ENCODE data around the gene VAV2. TPM values are rescaled to one million over a fixed set of nuclear protein-coding genes. Genes with fewer than 3 reads are reported as not detected.

Gene VAV2, protein sequence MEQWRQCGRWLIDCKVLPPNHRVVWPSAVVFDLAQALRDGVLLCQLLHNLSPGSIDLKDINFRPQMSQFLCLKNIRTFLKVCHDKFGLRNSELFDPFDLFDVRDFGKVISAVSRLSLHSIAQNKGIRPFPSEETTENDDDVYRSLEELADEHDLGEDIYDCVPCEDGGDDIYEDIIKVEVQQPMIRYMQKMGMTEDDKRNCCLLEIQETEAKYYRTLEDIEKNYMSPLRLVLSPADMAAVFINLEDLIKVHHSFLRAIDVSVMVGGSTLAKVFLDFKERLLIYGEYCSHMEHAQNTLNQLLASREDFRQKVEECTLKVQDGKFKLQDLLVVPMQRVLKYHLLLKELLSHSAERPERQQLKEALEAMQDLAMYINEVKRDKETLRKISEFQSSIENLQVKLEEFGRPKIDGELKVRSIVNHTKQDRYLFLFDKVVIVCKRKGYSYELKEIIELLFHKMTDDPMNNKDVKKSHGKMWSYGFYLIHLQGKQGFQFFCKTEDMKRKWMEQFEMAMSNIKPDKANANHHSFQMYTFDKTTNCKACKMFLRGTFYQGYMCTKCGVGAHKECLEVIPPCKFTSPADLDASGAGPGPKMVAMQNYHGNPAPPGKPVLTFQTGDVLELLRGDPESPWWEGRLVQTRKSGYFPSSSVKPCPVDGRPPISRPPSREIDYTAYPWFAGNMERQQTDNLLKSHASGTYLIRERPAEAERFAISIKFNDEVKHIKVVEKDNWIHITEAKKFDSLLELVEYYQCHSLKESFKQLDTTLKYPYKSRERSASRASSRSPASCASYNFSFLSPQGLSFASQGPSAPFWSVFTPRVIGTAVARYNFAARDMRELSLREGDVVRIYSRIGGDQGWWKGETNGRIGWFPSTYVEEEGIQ
- 18.5 and 18.7 TPM in 2 replicates for total RNA-seq

DNA sequence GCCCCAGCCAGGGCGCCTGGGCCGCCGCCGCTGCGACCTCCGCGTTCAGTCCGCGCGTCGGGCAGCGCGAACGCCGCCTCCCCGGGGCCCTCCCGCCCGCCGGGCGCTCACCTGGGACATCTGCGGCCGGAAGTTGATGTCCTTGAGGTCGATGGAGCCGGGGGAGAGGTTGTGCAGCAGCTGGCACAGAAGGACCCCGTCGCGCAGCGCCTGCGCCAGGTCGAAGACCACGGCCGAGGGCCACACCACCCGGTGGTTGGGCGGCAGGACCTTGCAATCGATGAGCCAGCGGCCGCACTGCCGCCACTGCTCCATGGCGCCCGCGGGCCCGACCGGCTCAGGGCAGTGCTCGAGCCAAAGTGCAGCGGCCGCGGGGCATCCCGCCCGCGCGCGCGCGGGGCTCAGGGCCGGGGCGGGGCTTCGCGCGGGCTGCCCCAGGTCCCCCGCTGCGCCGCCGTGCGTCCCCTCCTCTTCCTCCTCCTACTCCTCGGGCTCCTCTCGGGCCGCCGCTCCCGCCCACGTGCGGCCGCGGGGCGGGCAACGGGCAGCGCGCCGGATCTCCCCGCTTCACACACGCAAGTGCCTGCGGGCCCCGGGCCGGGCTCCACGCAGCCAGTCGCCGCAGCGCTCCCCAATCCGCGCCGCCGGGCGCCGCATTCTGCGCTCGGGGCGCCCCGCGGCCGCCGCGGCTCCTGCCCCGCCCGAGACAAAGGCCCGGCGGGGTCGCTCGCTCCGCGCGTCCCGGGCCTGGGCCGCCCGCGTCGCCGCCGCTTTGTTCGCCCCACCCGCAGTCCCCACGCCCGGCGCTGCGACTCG lies at the start of gene VAV2:
Gene VAV2, minus strand, starts transcription at position 361 of the 816 bp plus-strand sequence. Its CDS starts 46 bp downstream, at position 315.
- DNase-seq (ENCODE audit: low read depth), result no peak
- TF ChIP-seq, protein P1, sequence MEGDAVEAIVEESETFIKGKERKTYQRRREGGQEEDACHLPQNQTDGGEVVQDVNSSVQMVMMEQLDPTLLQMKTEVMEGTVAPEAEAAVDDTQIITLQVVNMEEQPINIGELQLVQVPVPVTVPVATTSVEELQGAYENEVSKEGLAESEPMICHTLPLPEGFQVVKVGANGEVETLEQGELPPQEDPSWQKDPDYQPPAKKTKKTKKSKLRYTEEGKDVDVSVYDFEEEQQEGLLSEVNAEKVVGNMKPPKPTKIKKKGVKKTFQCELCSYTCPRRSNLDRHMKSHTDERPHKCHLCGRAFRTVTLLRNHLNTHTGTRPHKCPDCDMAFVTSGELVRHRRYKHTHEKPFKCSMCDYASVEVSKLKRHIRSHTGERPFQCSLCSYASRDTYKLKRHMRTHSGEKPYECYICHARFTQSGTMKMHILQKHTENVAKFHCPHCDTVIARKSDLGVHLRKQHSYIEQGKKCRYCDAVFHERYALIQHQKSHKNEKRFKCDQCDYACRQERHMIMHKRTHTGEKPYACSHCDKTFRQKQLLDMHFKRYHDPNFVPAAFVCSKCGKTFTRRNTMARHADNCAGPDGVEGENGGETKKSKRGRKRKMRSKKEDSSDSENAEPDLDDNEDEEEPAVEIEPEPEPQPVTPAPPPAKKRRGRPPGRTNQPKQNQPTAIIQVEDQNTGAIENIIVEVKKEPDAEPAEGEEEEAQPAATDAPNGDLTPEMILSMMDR (conservative IDR thresholded peaks at IDR 0.05; ENCODE audit: low read depth, low read length), result no peak
- H3K4me3 ChIP-seq (ENCODE audit: low read depth, low read length), result peak within 1 kb of the TSS; percentile 88

DNA sequence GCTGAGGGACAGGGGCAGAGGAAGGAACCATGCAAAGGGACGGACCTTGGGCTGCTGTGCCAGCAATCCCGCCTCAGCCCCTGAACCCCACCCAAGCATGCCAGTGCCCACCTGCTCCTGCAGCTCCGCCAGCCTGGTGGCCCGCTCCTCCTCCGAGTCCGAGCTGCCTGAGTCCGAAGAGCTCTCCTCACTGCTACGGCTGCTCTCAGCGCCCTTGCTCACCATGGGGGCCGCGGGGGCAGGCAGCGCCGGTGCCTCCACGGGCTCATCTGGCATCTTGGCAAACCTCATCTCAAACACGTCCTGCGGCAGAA lies 49.5 kb upstream of the VAV2 start:
- TF ChIP-seq, protein P1 (conservative IDR thresholded peaks at IDR 0.05; ENCODE audit: low read depth, low read length), result no peak
- no peak for DNase-seq (ENCODE audit: low read depth)

DNA sequence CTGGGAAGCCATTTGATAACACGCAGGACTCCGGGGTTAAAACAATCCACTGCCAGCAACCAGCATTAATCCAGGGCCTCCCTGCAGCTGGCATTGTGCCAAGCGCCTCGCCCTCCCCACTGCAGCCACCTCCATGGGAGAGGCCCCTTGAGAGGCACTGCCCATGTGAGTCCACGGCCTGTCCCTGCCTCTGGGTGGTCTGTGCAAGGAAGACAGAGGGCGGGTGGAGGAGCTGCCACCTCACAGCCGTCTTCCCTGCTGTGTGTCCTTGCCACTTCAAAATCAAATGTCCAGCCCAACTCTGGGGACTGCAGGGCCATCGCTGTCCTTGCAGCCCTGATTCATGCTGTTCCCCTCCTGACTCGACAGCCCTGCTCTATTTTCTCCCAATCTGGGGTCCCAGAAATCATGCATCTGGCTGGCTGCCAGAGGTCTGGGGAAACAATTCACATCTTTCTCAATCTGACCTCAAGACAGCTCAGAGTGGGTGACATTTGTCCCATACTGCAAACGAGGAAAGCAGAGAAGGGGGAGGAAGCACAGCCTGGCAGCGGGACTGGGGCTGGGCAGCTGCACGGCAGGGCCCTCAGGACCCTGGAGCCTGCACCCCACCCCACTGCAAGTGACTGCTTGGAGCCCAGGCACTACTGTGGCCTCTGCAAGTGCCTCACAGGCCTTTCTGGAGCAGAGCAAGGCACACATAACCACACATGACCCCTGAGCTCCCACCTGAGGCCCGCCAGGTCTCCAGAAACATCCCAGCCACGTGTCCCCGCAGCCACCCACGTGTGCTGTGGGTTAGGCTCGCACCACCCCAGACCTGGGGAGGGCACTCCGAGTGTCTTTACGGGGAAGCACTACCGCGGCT lies 48.9 kb upstream of the VAV2 start:
- TF ChIP-seq, protein P1 (conservative IDR thresholded peaks at IDR 0.05; ENCODE audit: low read depth, low read length), result no peak
- H3K4me3 ChIP-seq (ENCODE audit: low read depth, low read length), result no peak overlapping the region

More for the DNA sequence above, 49.5 kb upstream of the VAV2 start:
- no peak overlapping the region for H3K4me3 ChIP-seq (ENCODE audit: low read depth, low read length)

DNA sequence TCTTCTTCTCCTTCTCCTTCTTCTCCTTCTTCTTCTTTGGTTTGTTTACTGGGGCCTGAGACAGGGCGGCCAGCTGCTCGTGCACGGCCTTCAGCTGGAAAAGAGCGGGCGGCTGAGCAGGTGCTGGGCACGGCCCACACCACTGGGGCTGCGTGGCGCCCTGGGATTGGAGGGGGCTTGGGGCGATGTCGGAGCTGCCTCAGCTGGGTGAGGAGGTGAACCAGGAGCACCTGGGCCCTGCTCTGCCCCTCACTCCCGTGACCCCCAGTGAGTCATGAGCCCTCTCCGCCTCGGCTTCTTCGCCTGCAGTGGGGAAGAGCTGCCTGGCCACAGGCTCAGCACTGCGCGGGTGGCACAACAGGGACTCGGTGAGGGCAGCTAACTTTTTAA lies 48.0 kb upstream of the VAV2 start:
- TF ChIP-seq, protein P1 (conservative IDR thresholded peaks at IDR 0.05; ENCODE audit: low read depth, low read length), result no peak
- no peak overlapping the region for H3K4me3 ChIP-seq (ENCODE audit: low read depth, low read length)
- DNase-seq (ENCODE audit: low read depth), result no peak

More for the DNA sequence above, 48.9 kb upstream of the VAV2 start:
- DNase-seq (ENCODE audit: low read depth), result no peak

DNA sequence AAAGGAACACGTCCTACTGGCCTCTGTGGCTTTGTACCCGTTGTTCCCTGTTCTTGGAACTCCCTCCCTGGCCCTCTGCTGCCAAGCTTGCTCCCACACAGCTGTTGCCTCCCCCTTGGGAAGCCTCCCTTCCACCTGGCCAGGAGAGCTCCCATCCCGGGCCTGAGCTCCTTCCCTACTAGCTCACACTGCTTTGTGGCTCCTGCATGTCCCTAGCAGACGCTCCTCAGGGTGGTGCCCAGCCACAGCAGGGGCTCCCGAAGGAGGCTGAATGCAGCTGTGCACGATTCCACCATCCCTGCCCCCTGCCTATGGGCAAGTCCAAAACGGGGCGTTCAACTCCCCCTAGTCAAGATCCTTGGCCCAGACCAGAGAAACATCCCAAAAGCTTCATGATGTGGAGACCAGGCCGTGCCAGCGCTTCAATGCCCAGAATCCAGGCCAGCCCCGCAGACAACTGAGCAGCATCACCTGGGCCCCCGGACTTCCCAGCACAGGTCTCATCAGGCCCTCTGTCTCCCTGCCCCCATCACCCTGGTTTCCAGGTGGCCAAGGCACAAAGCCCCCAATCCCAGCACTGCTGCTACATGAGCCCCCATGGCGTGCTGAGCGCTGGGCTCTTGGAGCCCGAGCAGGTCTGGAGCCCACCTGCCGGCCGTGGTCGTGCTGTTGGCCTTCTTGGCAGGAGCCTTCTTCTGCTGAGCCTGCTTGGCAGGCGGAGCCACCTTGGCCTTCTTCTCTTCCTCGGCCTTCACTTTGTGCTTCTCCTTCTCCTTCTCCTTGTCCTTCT lies 47.5 kb upstream of the VAV2 start:
- no peak for DNase-seq (ENCODE audit: low read depth)
- H3K4me3 ChIP-seq (ENCODE audit: low read depth, low read length), result no peak overlapping the region
- TF ChIP-seq, protein P1 (conservative IDR thresholded peaks at IDR 0.05; ENCODE audit: low read depth, low read length), result no peak

Data from epithelial cell of proximal tubule (primary cell).